NT2/D1 (cell line): ENCODE results near the gene NEO1.
A peak's percentile ranks its signal among the peaks of the same experiment; 100 is the strongest.
"Not testable (repeated sequence)": the region's sequence is repeated elsewhere in the genome, so short reads cannot be mapped to it uniquely, and the experiment has no call there.

Experiments used
- DNase-seq: peaks from one replicate; pipeline ENCODE4 v3.0.0-alpha.2; 2011; ENCODE audit warnings: low read depth, low spot score
- H3K27me3 ChIP-seq: 2 replicates; pipeline ENCODE4 v1.6.0; 2011; ENCODE audit warnings: mild to moderate bottlenecking; ENCODE audit not compliant: insufficient read length, insufficient read depth
- H3K36me3 ChIP-seq: 2 replicates; pipeline ENCODE4 v1.6.1; 2011; ENCODE audit warnings: mild to moderate bottlenecking, low read length, mixed read lengths; ENCODE audit not compliant: insufficient read depth, insufficient read length
- H3K4me1 ChIP-seq: 2 replicates; pipeline ENCODE4 v1.5.1; 2011; ENCODE audit not compliant: insufficient read depth, insufficient read length
- H3K4me3 ChIP-seq: 2 replicates; pipeline ENCODE4 v1.5.1; 2011; ENCODE audit warnings: low read depth; ENCODE audit not compliant: insufficient read length
- H3K9ac ChIP-seq: 2 replicates; pipeline ENCODE4 v1.6.0; 2011; ENCODE audit warnings: low read depth; ENCODE audit not compliant: insufficient read length
- H3K9me3 ChIP-seq: 2 replicates; pipeline ENCODE4 v1.5.1; 2011; ENCODE audit warnings: mild to moderate bottlenecking, low read length; ENCODE audit not compliant: insufficient read depth
- SUZ12 ChIP-seq: IDR thresholded peaks from 2 replicates; pipeline ENCODE4 v1.6.1; 2011; ENCODE audit not compliant: insufficient read length, insufficient read depth; ENCODE audit errors: extremely low read depth
- YY1 ChIP-seq: IDR thresholded peaks from 2 replicates; pipeline ENCODE4 v1.6.1; 2011; ENCODE audit not compliant: insufficient read length, insufficient read depth
- ZNF274 ChIP-seq: IDR thresholded peaks from 2 replicates; pipeline ENCODE4 v1.6.1; 2011; ENCODE audit warnings: mild to moderate bottlenecking, low read depth, low read length

The NEO1 gene

GRCh38 chr15:73190189-73190601, 137.9 kb downstream of the NEO1 start:
- no peak for TF ChIP-seq SUZ12
- no peak for TF ChIP-seq ZNF274
- TF ChIP-seq YY1 = no peak

GRCh38 chr15:73195166-73195565, 142.9 kb downstream of the NEO1 start:
- H3K4me3 ChIP-seq = no peak overlapping the region
- DNase-seq = no peak
- peaks cover 5% of the 10 kb centered on the region for H3K36me3 ChIP-seq
- H3K9me3 ChIP-seq = 0 out of 2 replicates have a peak, but pooled peaks cover 9% of the 10 kb centered on the region
- no peak overlapping the region for H3K9ac ChIP-seq
- H3K4me1 ChIP-seq = no peaks in the 10 kb centered on the region
- H3K27me3 ChIP-seq = no peaks in the 10 kb centered on the region
- TF ChIP-seq SUZ12 = no peak
- no peak for TF ChIP-seq YY1
- no peak for TF ChIP-seq ZNF274

More at GRCh38 chr15:73190189-73190601, 137.9 kb downstream of the NEO1 start:
- DNase-seq = no peak
- H3K4me3 ChIP-seq = no peak overlapping the region
- H3K36me3 ChIP-seq = peaks cover 8% of the 10 kb centered on the region
- no peaks in the 10 kb centered on the region for H3K27me3 ChIP-seq
- no peaks in the 10 kb centered on the region for H3K9me3 ChIP-seq
- H3K4me1 ChIP-seq = no peaks in the 10 kb centered on the region
- no peak overlapping the region for H3K9ac ChIP-seq

DNA sequence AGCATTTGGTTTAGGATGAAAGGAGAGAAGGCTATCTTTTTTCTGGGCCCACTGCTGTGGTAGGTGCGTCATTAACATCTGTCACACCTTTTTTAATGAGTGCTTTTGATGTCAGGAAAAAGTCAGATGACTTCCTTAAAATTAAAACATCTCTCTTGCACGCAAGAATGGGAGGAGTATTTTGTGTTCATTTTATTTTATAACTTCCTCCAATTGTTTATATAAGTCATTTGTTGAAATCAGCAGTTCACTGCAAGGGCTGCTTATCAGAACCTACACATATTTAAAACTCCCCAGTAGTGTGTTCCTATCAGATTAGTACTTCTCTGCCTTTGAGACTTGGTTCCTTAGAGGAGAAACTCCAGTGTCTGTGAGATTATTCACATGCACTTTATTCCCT, 143.8 kb downstream of the NEO1 start:
- H3K4me3 ChIP-seq = no peak overlapping the region
- no peak for TF ChIP-seq SUZ12
- H3K9me3 ChIP-seq = 0 out of 2 replicates have a peak, but pooled peaks cover 10% of the 10 kb centered on the region

DNA sequence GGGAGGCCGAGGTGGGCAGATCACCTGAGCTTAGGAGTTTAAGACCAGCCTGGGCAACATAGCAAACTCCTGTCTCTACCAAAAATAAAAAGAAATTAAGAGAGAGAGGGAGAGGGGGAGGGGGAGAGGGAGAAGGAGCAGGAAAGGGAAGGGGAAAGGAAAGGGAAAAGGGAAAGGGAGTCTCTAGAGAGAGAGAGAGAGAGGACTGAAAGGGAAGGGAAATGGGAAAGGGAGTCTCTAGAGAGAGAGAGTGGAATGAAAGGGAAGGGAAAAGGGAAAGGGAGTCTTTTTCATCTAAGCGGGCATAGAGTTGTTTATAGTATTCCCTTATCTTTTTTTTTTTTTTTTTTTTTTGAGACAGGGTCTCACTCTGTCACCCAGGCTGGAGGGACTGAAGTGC, 148.1 kb downstream of the NEO1 start:
- DNase-seq = no peak
- Histone ChIP-seq H3K4me3 (no peak overlapping the region), H3K4me1 (no peaks in the 10 kb centered on the region), H3K36me3 (no peaks in the 10 kb centered on the region), H3K27me3 (no peaks in the 10 kb centered on the region), H3K9ac (no peak overlapping the region), H3K9me3 (peaks cover 19% of the 10 kb centered on the region)
- no peak for TF ChIP-seq ZNF274
- TF ChIP-seq YY1 = no peak
- TF ChIP-seq SUZ12 = no peak

More for the DNA sequence above, 143.8 kb downstream of the NEO1 start:
- Histone ChIP-seq H3K27me3 (no peaks in the 10 kb centered on the region), H3K4me1 (no peaks in the 10 kb centered on the region), H3K9ac (no peak overlapping the region), H3K36me3 (peaks cover 5% of the 10 kb centered on the region)
- DNase-seq = no peak

- no peaks in the 10 kb centered on the region for H3K27me3 ChIP-seq
- H3K9ac ChIP-seq = no peak overlapping the region
- H3K9me3 ChIP-seq = no peaks in the 10 kb centered on the region
- no peaks in the 10 kb centered on the region for H3K4me1 ChIP-seq
- TF ChIP-seq YY1 (no peak), SUZ12 (no peak), ZNF274 (no peak)
- no peak overlapping the region for H3K4me3 ChIP-seq
- H3K36me3 ChIP-seq = no peaks in the 10 kb centered on the region
- no peak for DNase-seq
Measured at GRCh38 chr15:73210630-73211029, 158.4 kb downstream of the NEO1 start.

- no peaks in the 10 kb centered on the region for H3K27me3 ChIP-seq
Measured at GRCh38 chr15:73212424-73212823, 160.2 kb downstream of the NEO1 start.

GRCh38 chr15:73221450-73221849, 169.2 kb downstream of the NEO1 start:
- H3K4me1 ChIP-seq, H3K27me3 ChIP-seq, DNase-seq, H3K4me3 ChIP-seq, H3K36me3 ChIP-seq, H3K9ac ChIP-seq: not testable (repeated sequence)
- H3K9me3 ChIP-seq = peaks cover 11% of the 10 kb centered on the region; the same call in 1 of the 2 replicates

More at GRCh38 chr15:73212424-73212823, 160.2 kb downstream of the NEO1 start:
- DNase-seq = no peak
- TF ChIP-seq YY1 (no peak), ZNF274 (no peak)
- Histone ChIP-seq H3K9me3 (no peaks in the 10 kb centered on the region; the same call in 1 of the 2 replicates), H3K36me3 (no peaks in the 10 kb centered on the region), H3K4me3 (no peak overlapping the region), H3K4me1 (no peaks in the 10 kb centered on the region), H3K9ac (no peak overlapping the region)

GRCh38 chr15:73225358-73226015, 173.2 kb downstream of the NEO1 start:
- Histone ChIP-seq H3K9me3 (peaks cover 18% of the 10 kb centered on the region), H3K4me1 (no peaks in the 10 kb centered on the region), H3K27me3 (no peaks in the 10 kb centered on the region), H3K4me3 (no peak overlapping the region), H3K9ac (peak overlapping the region; percentile 12), H3K36me3 (no peaks in the 10 kb centered on the region)
- TF ChIP-seq YY1 = no peak
- no peak for TF ChIP-seq SUZ12
- no peak for TF ChIP-seq ZNF274
- DNase-seq = no peak
